Lung (tissue), 12 donors: ENCODE measurements around the gene GPR153. TPM values are rescaled to one million over a fixed set of nuclear protein-coding genes. Genes with fewer than 3 reads are reported as not detected.
A peak's percentile ranks its signal among the peaks of the same experiment; 100 is the strongest.

Experiments
- ATAC-seq: fragments of 200-7000 bp; cut with Tn5 transposase; one replicate; pipeline ENCODE4 v1.9.1; 2020; ENCODE audit warnings: moderate number of reproducible peaks; ENCODE audit not compliant: insufficient read depth, low FRiP score
- DNase-seq, 3 donors: peaks; one replicate each; pipeline ENCODE4 v3.0.0-alpha.2; 2013 to 2017
- H3K27ac ChIP-seq, 2 donors: one replicate each; pipeline ENCODE4 v1.5.1; 2013; ENCODE audit warnings: mild to moderate bottlenecking in 2 of 2, moderate library complexity in 2 of 2, control low read depth in 1 of 2, inconsistent platforms in 1 of 2, low read depth in 1 of 2, low read length in 1 of 2
- H3K27me3 ChIP-seq, 3 donors: one replicate each; pipeline ENCODE4 v1.5.1; 2013; ENCODE audit warnings: low read length in 2 of 3; ENCODE audit not compliant: control insufficient read depth in 3 of 3, insufficient read depth in 3 of 3
- H3K36me3 ChIP-seq, 4 donors: one replicate each; pipeline ENCODE4 v1.5.1; 2013; ENCODE audit warnings: low read length in 4 of 4, mild to moderate bottlenecking in 1 of 4, moderate library complexity in 1 of 4; ENCODE audit not compliant: control insufficient read depth in 4 of 4, insufficient read depth in 4 of 4
- H3K4me1 ChIP-seq, 5 donors: one replicate each; pipeline ENCODE4 v1.5.1; 2013; ENCODE audit warnings: low read length in 5 of 5, mild to moderate bottlenecking in 2 of 5, moderate library complexity in 1 of 5; ENCODE audit not compliant: control insufficient read depth in 5 of 5, insufficient read depth in 5 of 5
- H3K4me3 ChIP-seq: one replicate; pipeline ENCODE4 v1.5.1; 2013; ENCODE audit warnings: mild to moderate bottlenecking, control low read depth, moderate library complexity
- H3K9ac ChIP-seq, 2 donors: one replicate each; pipeline ENCODE4 v1.5.1; 2013; ENCODE audit warnings: low read length in 2 of 2, control low read depth in 1 of 2; ENCODE audit not compliant: insufficient read depth in 1 of 2
- H3K9me3 ChIP-seq, 4 donors: one replicate each; pipeline ENCODE4 v1.5.1; 2013; ENCODE audit warnings: low read length in 3 of 4, mild to moderate bottlenecking in 1 of 4, moderate library complexity in 1 of 4; ENCODE audit not compliant: control insufficient read depth in 4 of 4, insufficient read depth in 3 of 4
- WGBS, 2 donors: extraction: QIAGEN DNeasy Blood & Tissue Kit; methylation state at CpG; one replicate each; pipeline ENCODE4 v1.1.7; 2013; 5-methylcytosine and 5-hydroxymethylcytosine counted together
- polyA plus RNA-seq, 2 donors: library from polyadenylated mRNA; stranded (reverse); fragments of 200-250 nt; gene quantifications; one replicate each; pipeline ENCODE4 v1.2.1, GENCODE V29; 2013
- total RNA-seq, 2 donors: library from RNA; depleted of rRNA in 1 of 2; stranded (reverse); fragments of >200 nt in 1 of 2; gene quantifications; one replicate each; pipeline ENCODE4 v1.2.1, GENCODE V29; 2014 to 2021
- TF ChIP-seq, protein P1 (sequence below): IDR thresholded peaks from 2 replicates; pipeline ENCODE4 v1.5.1; 2012; ENCODE audit warnings: mild to moderate bottlenecking; ENCODE audit errors: control extremely low read depth, extremely low read depth
- donor health status: control.
- donor health status: control.
- donor health status: Bipolar disorder and iron deficiency.
- donor health status: healthy.
- donor health status: DM: yes; HTN: yes; CAD: no.

Gene GPR153
- total and polyA plus RNA-seq, 4 donors: 3.2 to 17.0 (median 6.2) TPM

DNA sequence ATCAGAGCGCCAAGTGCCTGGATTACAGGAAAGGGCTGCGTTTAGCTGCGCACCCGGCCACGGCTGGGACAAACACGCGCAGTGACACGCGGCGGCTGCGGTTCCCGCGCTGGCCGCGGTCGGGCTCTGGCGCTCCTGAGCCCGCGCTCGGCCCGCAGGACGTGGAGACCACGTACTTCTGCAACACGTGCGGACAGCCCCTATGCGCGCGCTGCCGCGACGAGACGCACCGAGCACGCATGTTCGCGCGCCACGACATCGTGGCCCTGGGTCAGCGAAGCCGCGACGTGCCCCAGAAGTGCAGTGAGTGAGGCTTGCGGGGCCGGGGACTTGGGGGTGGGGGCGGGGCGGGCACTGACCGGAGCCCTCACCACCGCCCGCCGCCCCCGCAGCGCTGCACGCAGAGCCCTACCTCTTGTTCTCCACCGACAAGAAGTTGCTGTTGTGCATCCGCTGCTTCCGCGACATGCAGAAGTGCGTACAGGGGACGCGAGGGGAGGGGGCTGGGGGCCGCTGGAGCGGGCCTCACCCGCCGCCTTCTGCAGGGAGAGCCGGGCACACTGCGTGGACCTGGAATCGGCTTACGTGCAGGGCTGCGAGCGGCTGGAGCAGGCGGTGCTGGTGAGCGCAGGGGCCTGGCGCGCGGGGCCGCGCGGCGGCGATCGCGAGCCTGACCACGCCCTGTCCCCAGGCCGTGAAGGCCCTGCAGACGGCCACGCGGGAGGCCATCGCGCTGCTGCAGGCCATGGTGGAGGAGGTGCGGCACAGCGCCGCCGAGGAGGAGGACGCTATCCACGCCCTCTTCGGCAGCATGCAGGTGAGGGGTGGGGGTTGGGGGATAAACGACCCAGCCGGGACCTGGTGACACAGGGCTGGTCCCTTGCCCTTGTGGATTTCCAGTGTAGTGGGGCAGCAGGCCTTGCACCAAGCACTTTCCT is 51.9 kb downstream of the GPR153 start:
- Histone ChIP-seq H3K9ac (no peak overlapping the region), H3K27me3 (peaks cover 0 to 21% (median 12%) of the 10 kb centered on the region in 3 donors), H3K4me1 (peaks cover 0 to 20% (median 4%) of the 10 kb centered on the region in 5 donors), H3K27ac (no peak overlapping the region), H3K4me3 (no peak overlapping the region), H3K9me3 (no peaks in the 10 kb centered on the region), H3K36me3 (no peaks in the 10 kb centered on the region)
- TF ChIP-seq, protein P1, sequence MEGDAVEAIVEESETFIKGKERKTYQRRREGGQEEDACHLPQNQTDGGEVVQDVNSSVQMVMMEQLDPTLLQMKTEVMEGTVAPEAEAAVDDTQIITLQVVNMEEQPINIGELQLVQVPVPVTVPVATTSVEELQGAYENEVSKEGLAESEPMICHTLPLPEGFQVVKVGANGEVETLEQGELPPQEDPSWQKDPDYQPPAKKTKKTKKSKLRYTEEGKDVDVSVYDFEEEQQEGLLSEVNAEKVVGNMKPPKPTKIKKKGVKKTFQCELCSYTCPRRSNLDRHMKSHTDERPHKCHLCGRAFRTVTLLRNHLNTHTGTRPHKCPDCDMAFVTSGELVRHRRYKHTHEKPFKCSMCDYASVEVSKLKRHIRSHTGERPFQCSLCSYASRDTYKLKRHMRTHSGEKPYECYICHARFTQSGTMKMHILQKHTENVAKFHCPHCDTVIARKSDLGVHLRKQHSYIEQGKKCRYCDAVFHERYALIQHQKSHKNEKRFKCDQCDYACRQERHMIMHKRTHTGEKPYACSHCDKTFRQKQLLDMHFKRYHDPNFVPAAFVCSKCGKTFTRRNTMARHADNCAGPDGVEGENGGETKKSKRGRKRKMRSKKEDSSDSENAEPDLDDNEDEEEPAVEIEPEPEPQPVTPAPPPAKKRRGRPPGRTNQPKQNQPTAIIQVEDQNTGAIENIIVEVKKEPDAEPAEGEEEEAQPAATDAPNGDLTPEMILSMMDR: peak; percentile 12
- DNase-seq (peak in 2 of 3 donors; percentile 57 to 58), ATAC-seq (no peak)
- WGBS, 2 donors: 3 to 11% methylated on average over 77 to 99 of the region's 99 CpGs

DNA sequence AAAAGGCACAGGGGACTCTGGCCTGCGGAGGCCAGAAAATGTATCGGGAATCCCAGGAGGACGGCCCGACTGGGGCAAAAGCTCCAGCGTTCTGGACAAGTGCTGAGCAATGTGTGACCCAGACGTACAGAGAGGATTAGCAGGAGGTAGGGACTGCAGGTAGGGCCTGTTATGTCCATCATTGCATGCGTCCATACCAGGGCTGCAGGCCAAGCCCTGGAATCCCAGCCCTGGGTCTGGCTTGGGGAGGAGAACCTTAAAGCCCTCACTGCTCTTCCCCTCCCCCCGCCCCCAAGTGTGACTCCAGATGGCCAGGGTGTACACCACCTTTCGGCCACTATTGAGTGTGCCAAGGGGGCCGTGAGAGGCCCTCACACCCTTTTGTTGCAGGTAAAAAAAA is 53.0 kb downstream of the GPR153 start:
- no peak overlapping the region for H3K27ac ChIP-seq
- DNase-seq (no peak), ATAC-seq (no peak)
- H3K27me3 ChIP-seq: peaks cover 0 to 21% (median 12%) of the 10 kb centered on the region in 3 donors
- 82 to 89% methylated on average over 10 of the region's 10 CpGs for WGBS, 2 donors
- no peaks in the 10 kb centered on the region for H3K9me3 ChIP-seq
- TF ChIP-seq, protein P1: no peak
- no peaks in the 10 kb centered on the region for H3K36me3 ChIP-seq
- no peak overlapping the region for H3K9ac ChIP-seq
- no peak overlapping the region for H3K4me3 ChIP-seq
- peaks cover 0 to 20% (median 4%) of the 10 kb centered on the region in 5 donors for H3K4me1 ChIP-seq

DNA sequence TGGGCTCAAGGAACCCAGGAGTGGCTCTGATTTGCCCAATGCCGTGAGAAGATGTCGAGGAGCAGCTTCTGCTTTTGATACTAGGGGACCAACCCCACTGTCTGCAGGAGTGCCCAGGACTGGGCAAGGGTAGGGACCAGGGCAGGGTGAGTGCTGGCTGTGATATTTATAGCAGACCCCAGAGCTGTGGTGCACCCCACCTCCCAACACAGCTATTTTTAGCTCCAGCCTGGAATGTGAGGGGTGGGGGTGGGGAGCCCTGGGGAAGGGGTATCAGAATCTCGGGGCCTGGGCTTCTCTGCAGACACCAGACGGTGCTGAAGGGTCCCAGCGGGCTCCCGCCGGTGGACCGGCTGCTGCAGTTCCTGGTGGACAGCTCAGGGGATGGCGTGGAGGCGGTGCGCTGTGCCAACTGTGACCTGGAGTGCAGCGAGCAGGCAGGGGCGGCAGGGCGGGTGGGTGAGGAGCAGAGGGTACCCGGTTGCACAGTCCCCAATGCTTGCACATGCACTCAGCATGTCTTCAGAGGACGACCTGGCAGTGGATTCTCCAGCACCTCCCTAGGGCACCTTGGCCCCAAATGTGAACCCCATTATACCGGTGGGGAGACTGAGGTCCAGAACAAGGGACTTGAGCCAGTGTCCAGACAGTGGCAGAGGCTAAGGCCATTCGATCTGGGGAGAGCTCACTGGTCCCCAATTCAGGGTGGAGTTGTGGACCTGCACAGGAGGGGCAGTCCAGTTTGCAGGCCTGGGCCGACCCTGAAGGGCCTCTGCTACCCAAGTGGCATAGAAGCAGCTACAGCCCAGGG is 53.6 kb downstream of the GPR153 start:
- TF ChIP-seq, protein P1: no peak
- no peaks in the 10 kb centered on the region for H3K9me3 ChIP-seq
- peaks cover 0 to 21% (median 12%) of the 10 kb centered on the region in 3 donors for H3K27me3 ChIP-seq
- WGBS, 2 donors: 66 to 83% methylated on average over 19 of the region's 19 CpGs
- ATAC-seq (no peak), DNase-seq (no peak)
- H3K4me3 ChIP-seq: no peak overlapping the region
- peaks cover 0 to 20% (median 4%) of the 10 kb centered on the region in 5 donors for H3K4me1 ChIP-seq
- H3K9ac ChIP-seq: no peak overlapping the region
- H3K36me3 ChIP-seq: no peaks in the 10 kb centered on the region
- H3K27ac ChIP-seq: peak overlapping the region in 1 of 2 donors; percentile 98
